Measurements from ENCODE around the gene ZNF512. TPM values are rescaled to one million over a fixed set of nuclear protein-coding genes. Genes with fewer than 3 reads are reported as not detected.
A peak's percentile ranks its signal among the peaks of the same experiment; 100 is the strongest.
"Not testable (repeated sequence)": the region's sequence is repeated elsewhere in the genome, so short reads cannot be mapped to it uniquely, and the experiment has no call there.

ZNF512 gene
- total and polyA plus RNA-seq, 5 donors = 11.9 to 26.5 (median 24.5) TPM

DNA sequence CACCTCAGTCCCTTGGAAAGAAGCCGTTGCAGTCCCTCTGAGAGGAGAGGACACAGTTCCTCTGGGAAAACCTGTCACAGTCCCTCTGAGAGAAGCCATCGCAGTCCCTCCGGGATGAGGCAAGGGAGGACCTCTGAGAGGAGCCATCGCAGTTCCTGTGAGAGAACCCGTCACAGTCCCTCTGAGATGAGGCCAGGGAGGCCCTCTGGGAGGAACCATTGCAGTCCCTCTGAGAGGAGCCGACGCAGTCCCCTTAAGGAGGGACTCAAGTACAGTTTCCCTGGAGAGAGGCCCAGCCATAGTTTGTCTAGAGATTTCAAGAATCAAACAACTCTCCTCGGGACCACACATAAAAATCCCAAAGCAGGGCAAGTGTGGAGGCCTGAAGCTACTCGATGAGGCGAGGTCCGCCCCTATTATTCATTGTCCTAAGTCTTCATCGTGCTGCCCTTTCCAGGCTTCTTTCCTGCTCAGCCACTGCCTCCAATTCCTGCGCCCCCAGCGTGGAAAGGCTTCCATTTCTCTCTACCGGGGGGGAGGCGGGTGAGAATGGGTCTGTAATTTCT is 630 bp upstream of the ZNF512 start:
- DNase-seq = peak in 1 of 3 donors; percentile 40
- ATAC-seq = peak; percentile 6 to 12
- H3K27ac ChIP-seq (ENCODE audit: low read length) = peak overlapping the region; percentile 58
- H3K4me3 ChIP-seq (ENCODE audit: low read length) = peak overlapping the region; percentile 83
- peaks cover 2% of the 10 kb centered on the region for H3K4me1 ChIP-seq (ENCODE audit: control insufficient read depth, insufficient read depth, low read length)
- H3K9me3 ChIP-seq (ENCODE audit: control insufficient read depth, low read length) = no peaks in the 10 kb centered on the region
- 88% methylated on average over 16 of the region's 16 CpGs for WGBS
- intact Hi-C loops (cut with DNase I) = no loop called here
- no peaks in the 10 kb centered on the region for H3K27me3 ChIP-seq (ENCODE audit: control insufficient read depth, insufficient read depth)

DNA sequence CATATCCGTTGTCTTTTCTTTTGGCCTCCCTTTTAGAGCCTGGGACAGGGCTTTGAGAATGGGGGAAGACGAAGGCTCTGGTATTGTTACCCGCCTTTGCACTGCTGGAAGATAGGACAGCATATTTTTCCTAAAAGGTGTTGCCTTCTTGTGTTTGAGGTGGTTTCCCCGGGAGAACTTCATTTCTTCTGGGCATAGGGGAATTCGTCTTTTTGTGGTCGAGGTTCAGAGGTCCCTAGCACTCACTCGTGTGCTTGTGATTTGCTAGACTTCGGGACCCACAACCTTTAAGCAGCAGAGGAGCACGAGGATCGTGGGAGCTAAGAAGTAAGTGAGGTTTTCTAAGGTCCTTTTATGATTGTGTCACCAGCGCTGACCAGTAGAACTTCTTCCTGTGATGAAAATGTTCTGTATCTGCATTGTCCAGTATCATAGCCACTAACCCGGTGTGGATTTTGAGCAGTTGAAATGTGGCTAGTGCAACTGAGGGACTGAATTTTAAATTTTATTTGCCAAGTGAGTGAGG is 611 bp downstream of the ZNF512 start:
- intact Hi-C loops (cut with DNase I) = no loop called here
- H3K4me3 ChIP-seq (ENCODE audit: low read length) = peak overlapping the region; percentile 83
- DNase-seq (no peak), ATAC-seq (no peak)
- no peak overlapping the region for H3K27ac ChIP-seq (ENCODE audit: low read length)
- no peaks in the 10 kb centered on the region for H3K9me3 ChIP-seq (ENCODE audit: control insufficient read depth, low read length)
- no peaks in the 10 kb centered on the region for H3K27me3 ChIP-seq (ENCODE audit: control insufficient read depth, insufficient read depth)
- 5% methylated on average over 12 of the region's 12 CpGs for WGBS
- H3K4me1 ChIP-seq (ENCODE audit: control insufficient read depth, insufficient read depth, low read length) = peaks cover 2% of the 10 kb centered on the region

DNA sequence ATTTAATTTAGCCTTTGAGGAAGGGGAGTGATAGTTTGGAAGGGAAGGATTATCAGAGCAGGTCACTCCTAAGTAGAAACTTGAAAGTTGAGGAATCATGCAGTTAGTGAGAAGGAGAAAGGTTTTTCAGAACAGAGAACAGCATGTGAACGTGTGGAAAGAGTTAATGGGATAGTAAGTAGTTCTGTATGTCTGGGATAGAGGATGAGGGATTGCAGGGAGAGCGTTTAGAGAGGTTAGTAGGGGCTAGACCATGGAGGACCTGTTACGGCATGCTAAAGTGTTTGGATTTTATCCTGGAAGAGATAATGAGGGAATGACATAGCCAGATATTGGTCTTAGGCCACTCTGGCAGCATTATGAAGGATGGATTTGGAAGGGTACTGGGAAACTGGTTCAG is 1.8 kb downstream of the ZNF512 start:
- no peak overlapping the region for H3K4me3 ChIP-seq (ENCODE audit: low read length)
- peaks cover 2% of the 10 kb centered on the region for H3K4me1 ChIP-seq (ENCODE audit: control insufficient read depth, insufficient read depth, low read length)
- intact Hi-C loops (cut with DNase I) = no loop called here
- DNase-seq = no peak
- H3K27me3 ChIP-seq (ENCODE audit: control insufficient read depth, insufficient read depth) = no peaks in the 10 kb centered on the region
- ATAC-seq = no peak
- WGBS = 72% methylated on average over 3 of the region's 3 CpGs
- H3K27ac ChIP-seq (ENCODE audit: low read length) = no peak overlapping the region
- no peaks in the 10 kb centered on the region for H3K9me3 ChIP-seq (ENCODE audit: control insufficient read depth, low read length)

DNA sequence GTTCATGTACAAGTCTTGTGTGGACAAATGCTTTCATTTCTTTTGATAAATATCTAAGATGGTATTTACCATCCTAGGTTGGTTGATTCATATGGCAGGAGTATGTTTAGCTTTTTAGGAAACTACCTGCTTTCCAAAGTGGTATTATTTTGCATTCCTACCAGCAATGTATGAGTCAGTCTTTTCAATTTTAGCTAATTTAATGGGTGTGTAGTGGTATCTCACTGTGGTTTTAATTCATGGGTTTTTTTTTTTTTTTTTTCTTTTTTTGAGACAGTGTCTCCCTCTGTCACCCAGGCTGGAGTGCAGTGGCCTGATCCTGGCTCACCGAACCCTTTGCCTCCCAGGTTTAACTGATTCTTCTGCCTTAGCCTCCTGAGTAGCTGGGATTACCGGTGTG is 4.2 kb downstream of the ZNF512 start:
- Histone ChIP-seq H3K4me3 (ENCODE audit: low read length) (no peak overlapping the region), H3K4me1 (ENCODE audit: control insufficient read depth, insufficient read depth, low read length) (peaks cover 2% of the 10 kb centered on the region), H3K27ac (ENCODE audit: low read length) (no peak overlapping the region), H3K27me3 (ENCODE audit: control insufficient read depth, insufficient read depth) (no peaks in the 10 kb centered on the region), H3K9me3 (ENCODE audit: control insufficient read depth, low read length) (no peaks in the 10 kb centered on the region)
- DNase-seq (no peak), ATAC-seq (no peak)
- WGBS = 100% methylated on average over 2 of the region's 2 CpGs
- intact Hi-C loops (cut with DNase I) = no loop called here

DNA sequence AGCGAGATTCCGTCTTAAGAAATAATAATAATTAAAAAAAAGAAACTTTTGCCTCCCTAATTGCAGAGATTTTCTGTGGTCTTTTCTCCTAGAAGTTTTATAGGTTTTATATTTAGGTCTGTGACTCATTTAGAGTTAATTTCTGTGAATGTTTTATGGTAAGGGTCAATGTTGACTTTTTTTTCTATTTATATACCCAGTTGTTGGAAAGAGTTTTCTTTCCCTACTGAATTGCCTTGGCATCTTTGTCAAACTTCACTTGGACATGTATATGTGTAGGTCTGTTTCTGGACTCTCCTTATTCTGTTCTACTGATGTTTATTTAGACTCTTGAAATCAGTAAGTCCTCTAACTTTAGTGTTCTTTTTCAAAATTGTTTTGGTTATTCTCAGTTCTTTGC is 5.5 kb downstream of the ZNF512 start:
- peaks cover 2% of the 10 kb centered on the region for H3K4me1 ChIP-seq (ENCODE audit: control insufficient read depth, insufficient read depth, low read length)
- no peaks in the 10 kb centered on the region for H3K9me3 ChIP-seq (ENCODE audit: control insufficient read depth, low read length)
- DNase-seq = no peak
- H3K27ac ChIP-seq (ENCODE audit: low read length) = no peak overlapping the region
- WGBS = 98% methylated on average over 2 of the region's 2 CpGs
- intact Hi-C loops (cut with DNase I) = no loop called here
- H3K4me3 ChIP-seq (ENCODE audit: low read length) = no peak overlapping the region
- no peaks in the 10 kb centered on the region for H3K27me3 ChIP-seq (ENCODE audit: control insufficient read depth, insufficient read depth)
- ATAC-seq = no peak

DNA sequence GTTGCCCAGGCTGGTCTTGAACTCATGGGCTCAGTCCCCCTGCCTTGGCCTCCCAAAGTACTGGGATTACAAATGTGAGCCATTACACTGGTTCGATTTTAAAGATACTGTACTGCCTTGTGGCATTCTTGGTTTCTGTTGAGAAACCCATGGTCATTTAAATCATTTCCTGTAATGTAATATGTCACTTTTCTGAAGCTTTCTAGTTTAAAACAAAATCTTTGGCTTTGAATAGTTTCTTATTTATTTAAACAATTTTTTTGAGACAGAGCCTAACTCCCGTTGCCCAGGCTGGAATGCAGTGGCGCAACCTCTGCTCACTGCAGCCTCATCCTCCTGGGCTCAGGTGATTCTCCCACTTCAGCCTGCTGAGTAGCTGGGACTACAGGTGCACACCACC is 8.9 kb downstream of the ZNF512 start:
- Histone ChIP-seq H3K4me1 (ENCODE audit: control insufficient read depth, insufficient read depth, low read length) (no peaks in the 10 kb centered on the region), H3K27me3 (ENCODE audit: control insufficient read depth, insufficient read depth) (no peaks in the 10 kb centered on the region), H3K9me3 (ENCODE audit: control insufficient read depth, low read length) (no peaks in the 10 kb centered on the region), H3K4me3 (ENCODE audit: low read length) (no peak overlapping the region), H3K27ac (ENCODE audit: low read length) (no peak overlapping the region)
- intact Hi-C loops (cut with DNase I) = no loop called here
- 94% methylated on average over 3 of the region's 3 CpGs for WGBS
- no peak for DNase-seq
- ATAC-seq = no peak

DNA sequence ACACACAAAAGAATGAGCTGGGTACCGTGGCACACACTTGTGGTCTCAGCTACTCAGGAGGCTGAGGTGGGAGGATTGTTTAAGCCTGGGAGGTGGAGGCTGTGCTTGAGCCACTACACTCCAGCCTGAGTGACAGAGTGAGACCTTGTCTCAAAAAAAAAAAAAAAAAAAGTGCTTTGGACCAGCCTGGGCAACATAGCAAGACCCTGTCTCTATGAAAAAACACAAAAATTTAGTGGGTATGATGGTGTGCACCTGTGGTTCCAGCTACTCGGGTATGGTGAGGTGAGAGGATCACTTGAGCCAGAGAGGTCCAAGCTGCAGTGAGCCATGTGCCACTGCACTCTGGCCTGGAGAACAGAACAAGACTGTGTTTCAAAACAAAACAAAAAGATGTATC is 10.4 kb downstream of the ZNF512 start:
- H3K27ac ChIP-seq (ENCODE audit: low read length) = no peak overlapping the region
- no peak overlapping the region for H3K4me3 ChIP-seq (ENCODE audit: low read length)
- H3K27me3 ChIP-seq (ENCODE audit: control insufficient read depth, insufficient read depth) = no peaks in the 10 kb centered on the region
- intact Hi-C loops (cut with DNase I) = no loop called here
- WGBS = 98% methylated on average over 2 of the region's 2 CpGs
- ATAC-seq (no peak), DNase-seq (no peak)
- no peaks in the 10 kb centered on the region for H3K4me1 ChIP-seq (ENCODE audit: control insufficient read depth, insufficient read depth, low read length)
- H3K9me3 ChIP-seq (ENCODE audit: control insufficient read depth, low read length) = no peaks in the 10 kb centered on the region

DNA sequence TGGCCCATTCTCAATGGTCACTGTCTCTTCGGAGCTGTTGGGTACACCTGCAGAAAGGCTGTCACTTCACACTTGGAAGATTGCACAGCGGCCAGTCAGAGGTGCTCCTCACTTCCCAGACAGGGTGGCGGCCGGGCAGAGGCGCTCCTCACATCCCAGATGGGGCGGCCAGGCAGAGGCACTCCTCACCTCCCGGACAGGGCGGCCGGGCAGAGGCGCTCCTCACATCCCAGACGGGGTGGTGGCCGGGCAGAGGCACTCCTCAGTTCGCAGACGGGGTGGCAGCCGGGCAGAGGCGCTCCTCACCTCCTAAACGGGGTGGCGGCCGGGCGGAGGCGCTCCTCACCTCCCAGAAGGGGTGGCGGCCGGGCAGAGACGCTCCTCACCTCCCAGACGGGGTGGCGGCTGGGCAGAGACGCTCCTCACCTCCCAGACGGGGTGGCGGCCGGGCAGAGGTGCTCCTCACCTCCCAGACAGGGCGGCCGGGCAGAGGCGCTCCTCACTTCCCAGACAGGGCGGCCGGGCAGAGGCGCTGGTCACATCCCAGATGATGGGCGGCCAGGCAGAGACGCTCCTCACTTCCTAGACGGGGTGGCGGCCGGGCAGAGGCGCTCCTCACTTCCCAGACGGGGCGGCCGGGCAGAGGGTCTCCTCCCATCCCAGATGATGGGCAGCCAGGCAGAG is 11.3 kb downstream of the ZNF512 start:
- H3K4me1 ChIP-seq (ENCODE audit: control insufficient read depth, insufficient read depth, low read length); intact Hi-C loops (cut with DNase I); H3K27ac ChIP-seq (ENCODE audit: low read length); H3K27me3 ChIP-seq (ENCODE audit: control insufficient read depth, insufficient read depth); H3K9me3 ChIP-seq (ENCODE audit: control insufficient read depth, low read length); H3K4me3 ChIP-seq (ENCODE audit: low read length); DNase-seq; ATAC-seq: not testable (repeated sequence)
- WGBS = 97% methylated on average over 45 of the region's 45 CpGs

DNA sequence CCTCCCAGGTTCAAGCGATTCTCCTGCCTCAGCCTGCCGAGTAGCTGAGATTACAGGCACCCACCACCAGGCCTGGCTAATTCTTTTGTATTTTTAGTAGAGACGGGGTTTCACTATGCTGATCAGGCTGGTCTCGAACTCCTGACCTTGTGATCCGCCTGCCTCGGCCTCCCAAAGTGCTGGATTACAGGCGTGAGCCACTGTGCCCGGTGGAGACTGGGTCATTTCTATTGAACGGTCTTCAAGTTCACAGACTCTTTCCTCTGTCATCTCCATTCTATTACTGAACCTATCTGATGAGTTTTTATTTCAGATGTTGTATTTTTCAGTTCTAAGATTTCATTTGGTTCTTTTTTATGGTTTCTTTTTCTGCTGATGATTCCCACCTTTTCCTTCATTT is 12.6 kb downstream of the ZNF512 start:
- H3K4me1 ChIP-seq (ENCODE audit: control insufficient read depth, insufficient read depth, low read length); intact Hi-C loops (cut with DNase I); H3K9me3 ChIP-seq (ENCODE audit: control insufficient read depth, low read length); H3K27me3 ChIP-seq (ENCODE audit: control insufficient read depth, insufficient read depth); H3K4me3 ChIP-seq (ENCODE audit: low read length); DNase-seq; H3K27ac ChIP-seq (ENCODE audit: low read length); ATAC-seq: not testable (repeated sequence)
- WGBS = 98% methylated on average over 9 of the region's 9 CpGs

DNA sequence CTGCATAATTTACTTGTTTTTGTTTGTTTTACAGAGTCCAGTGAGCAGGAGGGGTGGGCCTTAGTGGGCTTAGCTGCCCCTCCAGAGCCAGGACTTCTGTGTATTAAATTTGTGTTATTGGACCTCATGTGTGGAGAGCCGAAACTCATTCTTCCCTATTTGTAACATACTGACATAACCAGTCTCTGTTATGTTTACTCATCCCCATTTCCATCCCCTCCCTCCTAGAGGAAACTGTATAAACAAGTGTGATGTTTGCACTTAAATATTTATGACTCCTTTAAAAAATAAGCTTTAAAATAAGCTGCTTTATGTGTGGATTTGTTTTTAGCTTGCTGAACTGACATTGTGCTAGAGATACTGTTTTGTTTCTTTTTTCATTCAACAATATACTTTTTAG is 13.8 kb downstream of the ZNF512 start:
- DNase-seq = no peak
- no peak for ATAC-seq
- intact Hi-C loops (cut with DNase I) = no loop called here
- WGBS = 96% methylated on average over 1 of the region's 1 CpG
- Histone ChIP-seq H3K9me3 (ENCODE audit: control insufficient read depth, low read length) (no peaks in the 10 kb centered on the region), H3K27ac (ENCODE audit: low read length) (no peak overlapping the region), H3K4me1 (ENCODE audit: control insufficient read depth, insufficient read depth, low read length) (no peaks in the 10 kb centered on the region), H3K27me3 (ENCODE audit: control insufficient read depth, insufficient read depth) (no peaks in the 10 kb centered on the region), H3K4me3 (ENCODE audit: low read length) (no peak overlapping the region)

DNA sequence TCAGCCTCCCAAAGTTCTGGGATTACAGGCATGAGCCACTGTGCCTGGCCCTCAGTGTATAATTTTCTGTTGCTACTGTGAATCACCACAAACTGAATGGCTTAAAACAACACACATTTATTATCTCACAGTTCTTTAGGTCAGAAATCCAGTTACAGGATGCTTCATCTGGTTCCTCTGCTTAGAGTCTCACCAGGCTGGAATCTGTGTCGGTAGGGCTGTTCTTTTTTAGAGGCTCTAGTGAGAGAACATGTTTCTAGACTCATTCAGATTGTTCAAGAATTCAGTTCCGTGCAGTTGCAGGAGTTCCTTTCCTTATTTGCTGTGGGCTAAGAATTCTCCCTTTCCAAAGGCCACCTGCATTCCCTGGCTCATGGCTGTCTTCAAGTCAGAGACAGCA is 23.8 kb downstream of the ZNF512 start:
- H3K9me3 ChIP-seq (ENCODE audit: control insufficient read depth, low read length) = no peaks in the 10 kb centered on the region
- H3K4me1 ChIP-seq (ENCODE audit: control insufficient read depth, insufficient read depth, low read length) = no peaks in the 10 kb centered on the region
- H3K4me3 ChIP-seq (ENCODE audit: low read length) = no peak overlapping the region
- no peak overlapping the region for H3K27ac ChIP-seq (ENCODE audit: low read length)
- no peaks in the 10 kb centered on the region for H3K27me3 ChIP-seq (ENCODE audit: control insufficient read depth, insufficient read depth)
- intact Hi-C loops (cut with DNase I) = no loop called here
- ATAC-seq = no peak
- no peak for DNase-seq
- 81% methylated on average over 2 of the region's 2 CpGs for WGBS
